ENCODE data around the gene PRR30.

PRR30 gene

GRCh38 chr2:27096748-27097297, 42.4 kb downstream of the PRR30 start:
- Histone ChIP-seq H3K4me1 (peaks cover 0 to 8% (median 4%) of the 10 kb centered on the region in 4 donors), H3K4me3 (no peak overlapping the region), H3K36me3 (peaks cover 0 to 30% (median 0%) of the 10 kb centered on the region in 3 donors), H3K9me3 (no peaks in the 10 kb centered on the region), H3K27ac (no peak overlapping the region), H3K27me3 (peaks cover 0 to 3% of the 10 kb centered on the region in 2 donors)
- TF ChIP-seq, protein P1, sequence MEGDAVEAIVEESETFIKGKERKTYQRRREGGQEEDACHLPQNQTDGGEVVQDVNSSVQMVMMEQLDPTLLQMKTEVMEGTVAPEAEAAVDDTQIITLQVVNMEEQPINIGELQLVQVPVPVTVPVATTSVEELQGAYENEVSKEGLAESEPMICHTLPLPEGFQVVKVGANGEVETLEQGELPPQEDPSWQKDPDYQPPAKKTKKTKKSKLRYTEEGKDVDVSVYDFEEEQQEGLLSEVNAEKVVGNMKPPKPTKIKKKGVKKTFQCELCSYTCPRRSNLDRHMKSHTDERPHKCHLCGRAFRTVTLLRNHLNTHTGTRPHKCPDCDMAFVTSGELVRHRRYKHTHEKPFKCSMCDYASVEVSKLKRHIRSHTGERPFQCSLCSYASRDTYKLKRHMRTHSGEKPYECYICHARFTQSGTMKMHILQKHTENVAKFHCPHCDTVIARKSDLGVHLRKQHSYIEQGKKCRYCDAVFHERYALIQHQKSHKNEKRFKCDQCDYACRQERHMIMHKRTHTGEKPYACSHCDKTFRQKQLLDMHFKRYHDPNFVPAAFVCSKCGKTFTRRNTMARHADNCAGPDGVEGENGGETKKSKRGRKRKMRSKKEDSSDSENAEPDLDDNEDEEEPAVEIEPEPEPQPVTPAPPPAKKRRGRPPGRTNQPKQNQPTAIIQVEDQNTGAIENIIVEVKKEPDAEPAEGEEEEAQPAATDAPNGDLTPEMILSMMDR (IDR thresholded peaks at IDR 0.05): no peak
- no peak for DNase-seq
- intact Hi-C loops (cut with DNase I; ENCODE audit: low total_unique reads): loop anchor here (5.0 kb wide), 1 partner anchor 95 kb away; no protein-coding TSS in a partner anchor

DNA sequence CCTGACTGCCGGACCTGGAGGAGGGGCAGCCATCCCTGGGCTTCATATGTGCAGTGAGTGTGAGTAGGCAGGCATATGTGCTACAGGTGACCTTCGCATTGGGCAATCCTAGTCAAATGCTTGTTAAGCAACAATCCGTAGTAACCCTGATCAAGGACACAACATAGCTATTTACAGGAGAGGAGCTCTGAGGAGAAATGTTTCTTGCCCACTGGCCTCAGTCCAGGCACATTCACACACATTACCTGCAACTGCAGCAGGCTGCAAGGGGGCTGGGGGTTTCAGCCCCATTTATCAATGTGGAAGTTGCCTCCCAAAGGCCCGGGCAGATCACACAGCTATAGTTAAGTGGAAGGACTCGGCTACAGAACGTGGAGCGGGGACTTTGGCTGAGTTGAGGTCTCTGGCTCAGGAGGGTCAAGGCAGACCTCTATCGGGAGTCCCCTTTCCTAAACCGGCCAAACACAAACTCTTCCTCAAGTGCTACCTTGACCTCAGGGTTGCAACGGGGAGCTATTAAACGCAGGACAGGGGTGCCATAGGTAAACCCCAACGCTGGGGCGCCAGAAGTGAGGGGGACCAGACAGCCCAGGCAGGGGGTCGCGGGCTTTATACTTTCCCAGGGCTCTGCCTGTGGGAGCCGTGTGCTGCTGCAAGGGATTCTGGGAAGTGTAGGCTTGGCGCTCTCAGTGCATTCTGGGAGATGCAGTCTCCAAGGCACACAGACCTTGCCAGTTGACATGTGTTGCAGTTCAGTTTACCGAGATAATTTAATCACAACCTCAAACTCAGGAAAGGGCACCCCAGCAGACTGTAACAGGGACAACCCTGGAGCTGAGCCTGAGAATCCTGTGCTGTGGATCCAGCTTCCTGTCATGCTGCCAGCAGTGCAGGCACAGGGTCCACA, 43.2 kb downstream of the PRR30 start:
- no peak for DNase-seq
- H3K4me1 ChIP-seq: peaks cover 0 to 8% (median 4%) of the 10 kb centered on the region in 4 donors
- TF ChIP-seq, protein P1 (IDR thresholded peaks at IDR 0.05): no peak
- no peaks in the 10 kb centered on the region for H3K27me3 ChIP-seq
- H3K27ac ChIP-seq: no peak overlapping the region
- peak overlapping the region; percentile 19 to 37 for H3K4me3 ChIP-seq
- H3K9me3 ChIP-seq: no peaks in the 10 kb centered on the region
- peaks cover 0 to 30% (median 0%) of the 10 kb centered on the region in 3 donors for H3K36me3 ChIP-seq
- intact Hi-C loops (cut with DNase I; ENCODE audit: low total_unique reads): loop anchor here (5.0 kb wide), 1 partner anchor 96 kb away; no protein-coding TSS in a partner anchor

- no peaks in the 10 kb centered on the region for H3K27me3 ChIP-seq
- no peak for DNase-seq
- H3K36me3 ChIP-seq: peaks cover 0 to 29% (median 0%) of the 10 kb centered on the region in 3 donors
- H3K4me1 ChIP-seq: peaks cover 0 to 8% (median 4%) of the 10 kb centered on the region in 4 donors
- intact Hi-C loops (cut with DNase I; ENCODE audit: low total_unique reads): loop anchor here (5.0 kb wide), 1 partner anchor 97 kb away; no protein-coding TSS in a partner anchor
- H3K9me3 ChIP-seq: no peaks in the 10 kb centered on the region
- H3K4me3 ChIP-seq: no peak overlapping the region
- TF ChIP-seq, protein P1 (IDR thresholded peaks at IDR 0.05): no peak
- H3K27ac ChIP-seq: no peak overlapping the region
Measured at GRCh38 chr2:27095427-27095744, 43.8 kb downstream of the PRR30 start.

DNA sequence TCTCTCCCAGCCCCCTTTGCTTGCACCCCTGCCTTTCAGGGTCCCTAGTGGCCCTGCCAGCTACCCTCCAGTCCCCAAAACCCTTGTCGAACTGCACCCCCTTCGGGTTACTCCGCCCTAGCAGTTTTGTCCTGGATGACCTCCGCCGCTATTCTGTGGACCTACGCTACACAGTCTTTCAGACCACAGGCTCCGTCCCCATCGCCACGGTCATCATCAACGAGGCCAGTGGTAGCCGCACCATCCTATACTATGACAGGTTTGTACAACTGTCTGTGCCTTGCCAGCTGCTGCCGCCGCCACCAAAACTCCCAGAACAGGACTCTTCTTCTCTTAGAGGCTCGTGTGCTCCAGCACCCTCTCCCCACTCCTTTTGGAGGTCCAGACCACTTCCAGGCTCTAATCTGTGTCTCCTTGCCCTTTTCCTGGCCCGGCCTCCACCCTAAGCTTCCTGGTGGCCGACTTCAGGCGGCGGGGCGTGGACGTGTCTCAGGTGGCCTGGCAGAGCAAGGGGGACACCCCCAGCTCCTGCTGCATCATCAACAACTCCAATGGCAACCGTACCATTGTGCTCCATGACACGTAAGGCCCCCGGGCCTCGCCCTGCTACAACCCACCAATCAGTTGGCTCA, 44.7 kb downstream of the PRR30 start:
- TF ChIP-seq, protein P1 (IDR thresholded peaks at IDR 0.05): no peak
- DNase-seq: no peak
- Histone ChIP-seq H3K27ac (no peak overlapping the region), H3K36me3 (peaks cover 0 to 20% (median 0%) of the 10 kb centered on the region in 3 donors), H3K9me3 (no peaks in the 10 kb centered on the region), H3K4me3 (no peak overlapping the region), H3K4me1 (peaks cover 0 to 8% (median 4%) of the 10 kb centered on the region in 4 donors), H3K27me3 (no peaks in the 10 kb centered on the region)
- intact Hi-C loops (cut with DNase I; ENCODE audit: low total_unique reads): no loop called here

DNA sequence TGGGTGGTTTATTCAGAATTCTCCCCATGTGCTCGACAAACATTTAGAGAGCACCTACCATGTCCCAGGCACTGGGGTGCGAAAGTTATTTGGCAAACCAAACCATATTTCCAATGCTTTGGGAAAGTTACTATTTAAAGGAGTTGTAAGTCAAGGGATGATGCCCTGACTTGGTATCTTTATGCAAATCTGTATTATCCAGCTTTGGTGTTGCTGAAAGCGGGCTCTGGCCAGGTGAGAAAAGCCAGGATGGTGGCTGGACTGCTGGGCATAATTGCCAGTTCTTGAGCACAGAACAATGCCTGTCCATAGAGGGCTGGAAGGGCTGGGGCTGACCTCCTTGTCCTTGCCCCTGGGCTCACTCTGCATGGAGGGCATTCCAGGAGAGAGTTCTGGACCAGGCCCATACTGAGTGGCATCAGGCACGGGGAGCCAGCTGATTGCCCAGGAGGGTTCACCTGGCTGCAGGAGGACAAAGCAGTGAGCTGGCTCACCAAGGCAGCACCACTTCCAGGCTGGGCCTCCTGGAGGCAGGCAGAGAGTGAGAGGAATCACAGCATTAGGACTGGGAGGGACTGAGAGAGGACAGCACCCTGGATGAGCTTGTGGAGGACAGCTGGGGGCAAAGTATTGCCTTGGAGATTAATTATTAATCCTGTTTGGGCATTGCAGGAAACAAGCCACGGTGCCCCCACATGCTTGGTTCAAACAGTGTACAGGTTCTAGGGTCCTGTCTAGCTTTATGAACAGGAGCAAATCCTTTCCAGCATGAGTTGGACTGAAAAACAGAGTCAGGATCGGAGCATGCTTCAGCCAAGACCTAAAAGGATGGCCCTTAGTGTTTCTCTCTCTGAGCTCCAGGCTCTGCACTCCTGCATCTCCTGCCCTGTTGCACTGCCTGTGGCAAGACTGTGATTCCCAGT, 45.5 kb downstream of the PRR30 start:
- H3K4me1 ChIP-seq: peaks cover 0 to 8% (median 4%) of the 10 kb centered on the region in 4 donors
- DNase-seq: no peak
- no peak overlapping the region for H3K27ac ChIP-seq

More for the DNA sequence above, 45.5 kb downstream of the PRR30 start:
- Histone ChIP-seq H3K9me3 (no peaks in the 10 kb centered on the region), H3K27me3 (no peaks in the 10 kb centered on the region), H3K36me3 (peaks cover 0 to 17% (median 0%) of the 10 kb centered on the region in 3 donors), H3K4me3 (no peak overlapping the region)
- intact Hi-C loops (cut with DNase I; ENCODE audit: low total_unique reads): no loop called here
- TF ChIP-seq, protein P1 (IDR thresholded peaks at IDR 0.05): no peak

All from tibial artery (tissue), 4 donors.